ENCODE measurements around the gene DDX51. TPM values are rescaled to one million over a fixed set of nuclear protein-coding genes. Genes with fewer than 3 reads are reported as not detected.

DDX51 gene
- total RNA-seq, 1 experiment from 2014 or later = 29.3 TPM

DNA sequence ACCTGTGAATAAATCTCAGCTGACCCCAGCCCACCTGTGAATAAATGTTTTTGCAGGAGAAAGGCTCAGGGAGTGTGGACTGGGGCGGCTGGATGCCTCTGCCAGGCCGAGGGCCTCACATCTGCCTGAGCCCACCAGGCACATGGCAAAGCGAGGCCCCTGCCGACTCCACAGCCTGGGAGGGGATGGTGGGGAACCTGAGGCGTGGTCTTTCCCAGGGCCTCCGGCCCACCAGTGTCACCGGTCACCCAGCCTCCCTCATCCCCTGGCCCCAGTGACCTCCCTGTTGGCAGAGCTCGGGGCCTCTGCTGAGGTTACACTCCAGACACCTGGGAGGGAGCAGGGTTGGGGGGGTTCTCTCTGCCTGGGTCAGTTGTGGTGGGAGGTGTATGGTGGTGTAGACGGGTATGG is 8.3 kb upstream of the DDX51 start:
- Histone ChIP-seq H3K4me3 (ENCODE audit: low read depth in 2 of 2, low read length in 2 of 2) (no peak overlapping the region), H3K36me3 (ENCODE audit: control insufficient read depth, insufficient read depth, low read length) (no peaks in the 10 kb centered on the region), H3K9me3 (ENCODE audit: control insufficient read depth, insufficient read depth, low read depth, low read length) (no peaks in the 10 kb centered on the region), H3K27ac (ENCODE audit: low read length) (no peak overlapping the region), H3K27me3 (ENCODE audit: control insufficient read depth, insufficient read depth, low read length) (no peaks in the 10 kb centered on the region), H3K4me1 (ENCODE audit: control insufficient read depth, insufficient read depth, low read length) (no peaks in the 10 kb centered on the region)
- DNase-seq (ENCODE audit: low read depth, low spot score) = no peak
- TF ChIP-seq SIN3A (IDR thresholded peaks at IDR 0.05; ENCODE audit: borderline replicate concordance, insufficient read depth, low read depth, low read length) (no peak), TCF7L2 (IDR thresholded peaks at IDR 0.05; ENCODE audit: low read depth, low read length) (no peak), POLR2AphosphoS5 (IDR thresholded peaks at IDR 0.05; ENCODE audit: low read depth, low read length) (no peak)
- TF ChIP-seq, protein P1, sequence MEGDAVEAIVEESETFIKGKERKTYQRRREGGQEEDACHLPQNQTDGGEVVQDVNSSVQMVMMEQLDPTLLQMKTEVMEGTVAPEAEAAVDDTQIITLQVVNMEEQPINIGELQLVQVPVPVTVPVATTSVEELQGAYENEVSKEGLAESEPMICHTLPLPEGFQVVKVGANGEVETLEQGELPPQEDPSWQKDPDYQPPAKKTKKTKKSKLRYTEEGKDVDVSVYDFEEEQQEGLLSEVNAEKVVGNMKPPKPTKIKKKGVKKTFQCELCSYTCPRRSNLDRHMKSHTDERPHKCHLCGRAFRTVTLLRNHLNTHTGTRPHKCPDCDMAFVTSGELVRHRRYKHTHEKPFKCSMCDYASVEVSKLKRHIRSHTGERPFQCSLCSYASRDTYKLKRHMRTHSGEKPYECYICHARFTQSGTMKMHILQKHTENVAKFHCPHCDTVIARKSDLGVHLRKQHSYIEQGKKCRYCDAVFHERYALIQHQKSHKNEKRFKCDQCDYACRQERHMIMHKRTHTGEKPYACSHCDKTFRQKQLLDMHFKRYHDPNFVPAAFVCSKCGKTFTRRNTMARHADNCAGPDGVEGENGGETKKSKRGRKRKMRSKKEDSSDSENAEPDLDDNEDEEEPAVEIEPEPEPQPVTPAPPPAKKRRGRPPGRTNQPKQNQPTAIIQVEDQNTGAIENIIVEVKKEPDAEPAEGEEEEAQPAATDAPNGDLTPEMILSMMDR (IDR thresholded peaks at IDR 0.05) = no peak
- TF ChIP-seq, protein P2, sequence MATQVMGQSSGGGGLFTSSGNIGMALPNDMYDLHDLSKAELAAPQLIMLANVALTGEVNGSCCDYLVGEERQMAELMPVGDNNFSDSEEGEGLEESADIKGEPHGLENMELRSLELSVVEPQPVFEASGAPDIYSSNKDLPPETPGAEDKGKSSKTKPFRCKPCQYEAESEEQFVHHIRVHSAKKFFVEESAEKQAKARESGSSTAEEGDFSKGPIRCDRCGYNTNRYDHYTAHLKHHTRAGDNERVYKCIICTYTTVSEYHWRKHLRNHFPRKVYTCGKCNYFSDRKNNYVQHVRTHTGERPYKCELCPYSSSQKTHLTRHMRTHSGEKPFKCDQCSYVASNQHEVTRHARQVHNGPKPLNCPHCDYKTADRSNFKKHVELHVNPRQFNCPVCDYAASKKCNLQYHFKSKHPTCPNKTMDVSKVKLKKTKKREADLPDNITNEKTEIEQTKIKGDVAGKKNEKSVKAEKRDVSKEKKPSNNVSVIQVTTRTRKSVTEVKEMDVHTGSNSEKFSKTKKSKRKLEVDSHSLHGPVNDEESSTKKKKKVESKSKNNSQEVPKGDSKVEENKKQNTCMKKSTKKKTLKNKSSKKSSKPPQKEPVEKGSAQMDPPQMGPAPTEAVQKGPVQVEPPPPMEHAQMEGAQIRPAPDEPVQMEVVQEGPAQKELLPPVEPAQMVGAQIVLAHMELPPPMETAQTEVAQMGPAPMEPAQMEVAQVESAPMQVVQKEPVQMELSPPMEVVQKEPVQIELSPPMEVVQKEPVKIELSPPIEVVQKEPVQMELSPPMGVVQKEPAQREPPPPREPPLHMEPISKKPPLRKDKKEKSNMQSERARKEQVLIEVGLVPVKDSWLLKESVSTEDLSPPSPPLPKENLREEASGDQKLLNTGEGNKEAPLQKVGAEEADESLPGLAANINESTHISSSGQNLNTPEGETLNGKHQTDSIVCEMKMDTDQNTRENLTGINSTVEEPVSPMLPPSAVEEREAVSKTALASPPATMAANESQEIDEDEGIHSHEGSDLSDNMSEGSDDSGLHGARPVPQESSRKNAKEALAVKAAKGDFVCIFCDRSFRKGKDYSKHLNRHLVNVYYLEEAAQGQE (IDR thresholded peaks at IDR 0.05; ENCODE audit: insufficient read depth in 1 of 2, low read depth in 2 of 2, low read length in 1 of 2) = no peak
- in situ Hi-C loops (cut with HindIII; ENCODE audit: low pct_unique_long_range_greater_than_20kb, low sequenced_read_pairs) (no loop called here), intact Hi-C loops (cut with micrococcal nuclease; ENCODE audit: unreplicated experiment) (loop anchor here (10.0 kb wide), 2 partner anchors 62 to 252 kb away; no protein-coding TSS in a partner anchor)
- ChIA-PET CTCF (no interaction called here), POLR2A (no interaction called here)
- no TSS peak for BruUV-seq (replicated peaks)
- ATAC-seq = no peak

DNA sequence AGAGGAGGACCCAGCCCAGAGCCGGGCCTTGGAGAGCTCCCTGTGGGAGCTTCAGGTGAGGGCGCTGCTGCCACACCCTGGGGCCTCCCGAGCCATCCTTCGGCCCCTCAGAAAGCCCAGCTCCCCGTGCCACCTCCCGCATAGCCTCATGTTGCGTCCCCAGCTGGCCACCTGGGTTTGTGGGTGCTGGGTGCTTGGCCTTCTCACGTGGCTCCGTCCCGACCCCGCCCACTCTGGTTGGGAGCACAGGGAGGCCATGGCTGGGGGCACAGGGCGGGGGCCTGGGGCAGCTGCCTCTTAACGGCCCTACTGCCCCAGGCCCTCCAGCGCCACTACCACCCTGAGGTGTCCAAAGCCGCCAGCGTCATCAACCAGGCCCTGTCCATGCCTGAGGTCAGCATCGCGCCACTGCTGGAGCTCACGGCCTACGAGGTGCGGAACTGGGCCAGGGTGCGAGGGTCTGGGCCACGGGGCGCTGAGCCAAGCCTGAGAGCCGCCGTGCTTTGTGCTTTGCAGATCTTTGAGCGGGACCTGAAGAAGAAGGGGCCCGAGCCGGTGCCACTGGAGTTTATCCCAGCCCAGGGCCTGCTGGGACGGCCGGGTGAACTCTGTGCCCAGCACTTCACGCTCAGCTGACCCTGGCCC is 7.8 kb upstream of the DDX51 start:
- TF ChIP-seq, protein P2 (IDR thresholded peaks at IDR 0.05; ENCODE audit: insufficient read depth in 1 of 2, low read depth in 2 of 2, low read length in 1 of 2) = no peak
- Histone ChIP-seq H3K27me3 (ENCODE audit: control insufficient read depth, insufficient read depth, low read length) (no peaks in the 10 kb centered on the region), H3K4me1 (ENCODE audit: control insufficient read depth, insufficient read depth, low read length) (no peaks in the 10 kb centered on the region), H3K36me3 (ENCODE audit: control insufficient read depth, insufficient read depth, low read length) (no peaks in the 10 kb centered on the region), H3K9me3 (ENCODE audit: control insufficient read depth, insufficient read depth, low read depth, low read length) (no peaks in the 10 kb centered on the region), H3K4me3 (ENCODE audit: low read depth in 2 of 2, low read length in 2 of 2) (no peak overlapping the region), H3K27ac (ENCODE audit: low read length) (no peak overlapping the region)
- no peak for DNase-seq (ENCODE audit: low read depth, low spot score)
- POLR2A ChIA-PET = no interaction called here
- CTCF ChIA-PET = no interaction called here
- no TSS peak for BruUV-seq (replicated peaks)
- intact Hi-C loops (cut with micrococcal nuclease; ENCODE audit: unreplicated experiment) = loop anchor here (10.0 kb wide), 2 partner anchors 63 to 253 kb away; no protein-coding TSS in a partner anchor
- in situ Hi-C loops (cut with HindIII; ENCODE audit: low pct_unique_long_range_greater_than_20kb, low sequenced_read_pairs) = no loop called here
- no peak for ATAC-seq

Measured in Panc1 (cell line).